Measurements from ENCODE around the gene AKAP13.

DNA sequence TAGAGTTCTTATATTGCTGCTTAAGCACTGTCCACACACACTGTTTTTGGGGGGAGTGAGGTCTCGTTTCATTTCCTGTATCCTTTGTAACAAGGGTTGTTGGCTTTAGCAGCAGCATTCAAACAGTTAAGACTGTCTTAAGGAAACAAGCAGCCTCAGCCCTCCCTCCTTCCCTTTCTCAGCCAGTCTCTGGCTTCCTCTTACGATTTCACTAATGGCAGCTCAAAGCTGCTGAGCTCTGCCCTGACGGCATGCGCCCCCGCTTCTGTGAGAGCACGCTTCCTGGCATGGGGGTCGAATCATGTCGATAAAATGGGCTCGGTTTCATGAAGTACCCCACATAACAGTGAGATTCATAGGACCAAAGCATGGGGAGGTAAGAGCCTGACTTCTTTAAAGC is 309.3 kb downstream of the AKAP13 start:
- TF ChIP-seq POLR2A (IDR thresholded peaks at IDR 0.05) = no peak
- TF ChIP-seq, protein P1, sequence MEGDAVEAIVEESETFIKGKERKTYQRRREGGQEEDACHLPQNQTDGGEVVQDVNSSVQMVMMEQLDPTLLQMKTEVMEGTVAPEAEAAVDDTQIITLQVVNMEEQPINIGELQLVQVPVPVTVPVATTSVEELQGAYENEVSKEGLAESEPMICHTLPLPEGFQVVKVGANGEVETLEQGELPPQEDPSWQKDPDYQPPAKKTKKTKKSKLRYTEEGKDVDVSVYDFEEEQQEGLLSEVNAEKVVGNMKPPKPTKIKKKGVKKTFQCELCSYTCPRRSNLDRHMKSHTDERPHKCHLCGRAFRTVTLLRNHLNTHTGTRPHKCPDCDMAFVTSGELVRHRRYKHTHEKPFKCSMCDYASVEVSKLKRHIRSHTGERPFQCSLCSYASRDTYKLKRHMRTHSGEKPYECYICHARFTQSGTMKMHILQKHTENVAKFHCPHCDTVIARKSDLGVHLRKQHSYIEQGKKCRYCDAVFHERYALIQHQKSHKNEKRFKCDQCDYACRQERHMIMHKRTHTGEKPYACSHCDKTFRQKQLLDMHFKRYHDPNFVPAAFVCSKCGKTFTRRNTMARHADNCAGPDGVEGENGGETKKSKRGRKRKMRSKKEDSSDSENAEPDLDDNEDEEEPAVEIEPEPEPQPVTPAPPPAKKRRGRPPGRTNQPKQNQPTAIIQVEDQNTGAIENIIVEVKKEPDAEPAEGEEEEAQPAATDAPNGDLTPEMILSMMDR (IDR thresholded peaks at IDR 0.05) = no peak

Measured in ovary (tissue), 3 donors.